Measurements from ENCODE around the gene RAB7A.
A peak's percentile ranks its signal among the peaks of the same experiment; 100 is the strongest.

Gene RAB7A

GRCh38 chr3:128787256-128788253 is 61.6 kb downstream of the RAB7A start:
- no peak overlapping the region for H3K4me3 ChIP-seq (ENCODE audit: low read length)
- TF ChIP-seq CTCF (conservative IDR thresholded peaks at IDR 0.05; ENCODE audit: low read depth, low read length), result peak; percentile 48
- no peak for DNase-seq (ENCODE audit: low read depth)

GRCh38 chr3:128788268-128788869 is 62.4 kb downstream of the RAB7A start:
- DNase-seq (ENCODE audit: low read depth), result no peak
- no peak overlapping the region for H3K4me3 ChIP-seq (ENCODE audit: low read length)

GRCh38 chr3:128794067-128794768 is 68.2 kb downstream of the RAB7A start:
- no peak for DNase-seq (ENCODE audit: low read depth)
- H3K4me3 ChIP-seq (ENCODE audit: low read length), result no peak overlapping the region
- no peak for TF ChIP-seq CTCF (conservative IDR thresholded peaks at IDR 0.05; ENCODE audit: low read depth, low read length)

More at GRCh38 chr3:128788268-128788869, 62.4 kb downstream of the RAB7A start:
- no peak for TF ChIP-seq CTCF (conservative IDR thresholded peaks at IDR 0.05; ENCODE audit: low read depth, low read length)

- peak; percentile 82 for TF ChIP-seq CTCF (conservative IDR thresholded peaks at IDR 0.05; ENCODE audit: low read depth, low read length)
- DNase-seq (ENCODE audit: low read depth), result no peak
- no peak overlapping the region for H3K4me3 ChIP-seq (ENCODE audit: low read length)
Measured at GRCh38 chr3:128794770-128795649, 69.0 kb downstream of the RAB7A start.

- no peak overlapping the region for H3K4me3 ChIP-seq (ENCODE audit: low read length)
- TF ChIP-seq CTCF (conservative IDR thresholded peaks at IDR 0.05; ENCODE audit: low read depth, low read length), result no peak
- no peak for DNase-seq (ENCODE audit: low read depth)
Measured at GRCh38 chr3:128799653-128800052, 73.7 kb downstream of the RAB7A start.

All from retinal pigment epithelial cell (primary cell).